ENCODE data around the gene PLPPR1. TPM values are rescaled to one million over a fixed set of nuclear protein-coding genes. Genes with fewer than 3 reads are reported as not detected.
"Not testable (repeated sequence)": the region's sequence is repeated elsewhere in the genome, so short reads cannot be mapped to it uniquely, and the experiment has no call there.

Gene PLPPR1
- 0.29 TPM for total RNA-seq

GRCh38 chr9:101028346-101029314 is at the start of gene PLPPR1:
Gene PLPPR1, plus strand, starts transcription at chr9:101028727.
- peak; percentile 76 for DNase-seq (ENCODE audit: low spot score)

- no peak for DNase-seq (ENCODE audit: low spot score)
These were observed 38.8 kb upstream of the PLPPR1 start for GRCh38 chr9:100989731-100990130.

GRCh38 chr9:100990605-100991381 is 37.7 kb upstream of the PLPPR1 start:
- no peak for DNase-seq (ENCODE audit: low spot score)

- no peak for DNase-seq (ENCODE audit: low spot score)
These were observed 35.9 kb upstream of the PLPPR1 start for GRCh38 chr9:100992632-100993031.

GRCh38 chr9:100999906-101000544 is 28.5 kb upstream of the PLPPR1 start:
- DNase-seq (ENCODE audit: low spot score) = no peak

GRCh38 chr9:101005246-101005645 is 23.3 kb upstream of the PLPPR1 start:
- DNase-seq (ENCODE audit: low spot score) = no peak

- no peak for DNase-seq (ENCODE audit: low spot score)
These were observed 14.0 kb upstream of the PLPPR1 start for GRCh38 chr9:101014566-101014965.

- DNase-seq (ENCODE audit: low spot score) = no peak
These were observed 10.1 kb upstream of the PLPPR1 start for GRCh38 chr9:101018467-101018866.

- no peak for DNase-seq (ENCODE audit: low spot score)
These were observed 5.8 kb upstream of the PLPPR1 start for GRCh38 chr9:101022704-101023103.

- DNase-seq (ENCODE audit: low spot score) = no peak
These were observed 2.6 kb upstream of the PLPPR1 start for GRCh38 chr9:101025940-101026339.

- DNase-seq (ENCODE audit: low spot score) = peak; percentile 41
These were observed 1.7 kb upstream of the PLPPR1 start for GRCh38 chr9:101026824-101027223.

- no peak for DNase-seq (ENCODE audit: low spot score)
These were observed 1.3 kb upstream of the PLPPR1 start for GRCh38 chr9:101027236-101027635.

GRCh38 chr9:101027733-101028345 is 688 bp upstream of the PLPPR1 start:
- DNase-seq (ENCODE audit: low spot score) = no peak

- no peak for DNase-seq (ENCODE audit: low spot score)
These were observed 973 bp downstream of the PLPPR1 start for GRCh38 chr9:101029315-101030085.

GRCh38 chr9:101030086-101030391 is 1.5 kb downstream of the PLPPR1 start:
- no peak for DNase-seq (ENCODE audit: low spot score)

- no peak for DNase-seq (ENCODE audit: low spot score)
These were observed 3.9 kb downstream of the PLPPR1 start for GRCh38 chr9:101032426-101032825.

GRCh38 chr9:101034222-101034621 is 5.7 kb downstream of the PLPPR1 start:
- no peak for DNase-seq (ENCODE audit: low spot score)

- no peak for DNase-seq (ENCODE audit: low spot score)
These were observed 6.6 kb downstream of the PLPPR1 start for GRCh38 chr9:101035098-101035497.

GRCh38 chr9:101037430-101037829 is 8.9 kb downstream of the PLPPR1 start:
- no peak for DNase-seq (ENCODE audit: low spot score)

- no peak for DNase-seq (ENCODE audit: low spot score)
These were observed 10.0 kb downstream of the PLPPR1 start for GRCh38 chr9:101038488-101038887.

- DNase-seq (ENCODE audit: low spot score) = not testable (repeated sequence)
These were observed 11.1 kb downstream of the PLPPR1 start for GRCh38 chr9:101039581-101039980.

Data from mucosa of gallbladder (tissue), 1 donor.